Left lobe of liver (tissue), 2 donors: ENCODE results near the gene PRR5. TPM values are rescaled to one million over a fixed set of nuclear protein-coding genes. Genes with fewer than 3 reads are reported as not detected.
"Not testable (repeated sequence)": the region's sequence is repeated elsewhere in the genome, so short reads cannot be mapped to it uniquely, and the experiment has no call there.

Experiments
- ATAC-seq: fragments of 200-7000 bp; cut with Tn5 transposase; one replicate; pipeline ENCODE4 v1.9.1; 2020; ENCODE audit warnings: mild to moderate bottlenecking, moderate library complexity
- DNase-seq: peaks from one replicate; pipeline ENCODE4 v3.0.0-alpha.2; 2020; ENCODE audit warnings: low spot score
- total RNA-seq: library from RNA; stranded (reverse); gene quantifications from one replicate; pipeline ENCODE4 v1.2.1, GENCODE V29; 2021
- donor health status: DM: no; HTN: no; CAD: no; lungs with moderate emphysema.
- donor health status: DM: no; HTN: yes; CAD: no.

Gene PRR5, protein sequence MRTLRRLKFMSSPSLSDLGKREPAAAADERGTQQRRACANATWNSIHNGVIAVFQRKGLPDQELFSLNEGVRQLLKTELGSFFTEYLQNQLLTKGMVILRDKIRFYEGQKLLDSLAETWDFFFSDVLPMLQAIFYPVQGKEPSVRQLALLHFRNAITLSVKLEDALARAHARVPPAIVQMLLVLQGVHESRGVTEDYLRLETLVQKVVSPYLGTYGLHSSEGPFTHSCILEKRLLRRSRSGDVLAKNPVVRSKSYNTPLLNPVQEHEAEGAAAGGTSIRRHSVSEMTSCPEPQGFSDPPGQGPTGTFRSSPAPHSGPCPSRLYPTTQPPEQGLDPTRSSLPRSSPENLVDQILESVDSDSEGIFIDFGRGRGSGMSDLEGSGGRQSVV
- 30.0 TPM for total RNA-seq

DNA sequence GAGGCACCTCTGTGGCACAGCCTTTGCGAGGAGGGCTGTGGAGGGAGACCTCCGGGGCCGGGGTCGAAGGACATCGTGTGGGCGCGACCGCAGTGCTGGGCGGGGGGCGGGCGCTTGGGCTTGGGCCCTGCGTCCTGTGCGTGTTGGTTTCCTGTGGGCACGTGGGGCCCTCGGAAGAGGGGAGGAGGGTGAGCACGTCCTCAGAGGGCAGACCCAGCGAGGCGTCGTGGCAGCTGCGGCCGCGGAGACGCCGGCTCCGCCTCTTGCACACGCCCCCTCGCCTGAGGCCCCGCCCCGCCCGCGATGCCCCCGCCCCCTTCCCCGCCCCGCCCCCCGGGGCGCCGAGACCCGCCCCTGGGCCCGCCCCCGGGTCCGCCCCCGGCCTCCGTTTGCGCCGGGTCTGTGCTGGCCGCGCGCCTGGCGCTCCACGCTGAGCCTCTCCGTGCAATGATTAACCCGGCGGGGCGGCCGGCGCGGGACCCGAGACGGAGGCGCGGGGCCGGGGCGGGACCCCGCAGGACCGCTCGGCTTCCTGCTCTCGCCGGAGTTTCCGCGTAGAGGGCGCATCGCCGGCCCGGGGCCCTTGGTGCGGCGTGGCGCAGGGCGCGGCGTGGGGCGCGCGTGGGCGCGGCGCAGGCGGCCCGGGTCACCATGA lies at the start of gene PRR5:
TSS of gene PRR5 (plus strand) at position 381 of the 655 bp plus-strand sequence. CDS start at position 652, 271 bp downstream.
- ATAC-seq (peak; percentile 85), DNase-seq (peak; percentile 93)

GRCh38 chr22:44652866-44653265 lies 49.1 kb upstream of the PRR5 start:
- not testable (repeated sequence) for ATAC-seq, DNase-seq

DNA sequence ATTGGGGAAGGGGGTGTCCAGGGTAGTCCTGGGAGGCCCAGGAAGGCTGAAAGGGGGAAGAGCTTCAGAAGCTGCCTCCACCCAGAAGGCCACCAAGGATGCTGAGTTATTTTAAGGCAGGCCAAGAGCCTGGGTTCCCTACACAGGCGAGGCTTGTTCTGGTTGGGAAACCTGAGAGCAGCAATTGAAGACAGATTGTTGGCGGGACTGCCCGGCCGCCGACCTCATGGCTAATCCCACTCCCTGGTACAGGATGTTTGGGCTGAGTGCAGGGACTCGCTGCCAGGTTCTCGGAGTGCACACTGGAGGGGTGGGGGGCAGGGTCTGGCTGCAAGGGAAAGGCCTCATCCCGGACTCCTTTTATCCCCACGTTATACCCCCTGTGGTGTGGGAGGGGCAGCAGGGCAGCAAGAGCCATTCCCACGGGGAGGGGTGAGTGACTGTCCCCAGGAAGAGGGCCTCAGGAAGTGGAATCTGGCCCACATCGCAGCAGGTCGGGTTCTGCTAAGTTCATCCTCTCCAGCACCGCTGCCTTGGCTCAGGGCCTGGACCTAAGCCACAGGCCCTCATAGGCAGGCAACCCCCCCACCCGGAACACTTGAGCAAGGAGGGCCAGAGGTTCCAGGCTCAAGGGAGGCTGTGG lies 43.6 kb upstream of the PRR5 start:
- ATAC-seq (peak; percentile 76), DNase-seq (no peak)

DNA sequence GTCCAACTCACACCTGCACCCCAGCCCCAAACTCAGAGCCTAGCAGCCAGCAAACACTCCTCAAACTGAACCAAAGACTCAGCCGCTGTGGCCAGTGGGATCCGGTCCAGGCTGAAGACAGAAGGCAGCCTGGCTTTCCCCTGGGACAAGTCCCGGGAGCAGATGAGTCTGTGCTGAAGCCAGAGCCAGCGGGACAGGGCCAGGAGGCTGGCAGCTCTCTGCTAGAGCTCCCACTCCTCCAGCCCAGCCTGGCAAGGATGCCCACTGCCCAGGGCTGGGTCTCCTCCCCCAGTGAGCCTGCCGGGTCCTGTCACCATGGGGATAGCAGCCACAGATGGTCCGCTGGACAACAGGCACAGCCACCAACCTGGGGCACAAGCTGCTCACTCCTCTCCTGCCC lies 42.9 kb upstream of the PRR5 start:
- ATAC-seq = peak; percentile 18
- DNase-seq = no peak

- ATAC-seq (no peak), DNase-seq (no peak)
These were observed 41.8 kb upstream of the PRR5 start for GRCh38 chr22:44660051-44660830.

DNA sequence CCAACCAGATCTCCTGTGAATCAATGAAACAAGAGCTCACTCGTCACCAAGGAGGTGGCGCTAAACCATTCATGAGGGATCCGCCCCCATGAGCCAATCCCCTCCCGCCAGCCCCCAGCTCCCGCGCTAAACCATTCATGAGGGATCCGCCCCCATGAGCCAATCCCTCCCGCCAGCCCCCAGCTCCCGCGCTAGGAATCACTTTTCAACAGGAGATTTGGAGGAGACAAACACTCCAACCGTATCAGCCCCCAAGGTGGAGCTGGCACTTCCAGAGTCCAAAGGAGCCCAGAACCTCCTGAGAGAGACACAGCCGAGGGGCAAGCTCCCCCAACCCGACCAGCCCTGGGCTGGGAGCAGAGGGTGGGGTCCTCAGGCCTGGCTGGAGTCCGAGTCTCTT lies 40.9 kb upstream of the PRR5 start:
- ATAC-seq (no peak), DNase-seq (no peak)

DNA sequence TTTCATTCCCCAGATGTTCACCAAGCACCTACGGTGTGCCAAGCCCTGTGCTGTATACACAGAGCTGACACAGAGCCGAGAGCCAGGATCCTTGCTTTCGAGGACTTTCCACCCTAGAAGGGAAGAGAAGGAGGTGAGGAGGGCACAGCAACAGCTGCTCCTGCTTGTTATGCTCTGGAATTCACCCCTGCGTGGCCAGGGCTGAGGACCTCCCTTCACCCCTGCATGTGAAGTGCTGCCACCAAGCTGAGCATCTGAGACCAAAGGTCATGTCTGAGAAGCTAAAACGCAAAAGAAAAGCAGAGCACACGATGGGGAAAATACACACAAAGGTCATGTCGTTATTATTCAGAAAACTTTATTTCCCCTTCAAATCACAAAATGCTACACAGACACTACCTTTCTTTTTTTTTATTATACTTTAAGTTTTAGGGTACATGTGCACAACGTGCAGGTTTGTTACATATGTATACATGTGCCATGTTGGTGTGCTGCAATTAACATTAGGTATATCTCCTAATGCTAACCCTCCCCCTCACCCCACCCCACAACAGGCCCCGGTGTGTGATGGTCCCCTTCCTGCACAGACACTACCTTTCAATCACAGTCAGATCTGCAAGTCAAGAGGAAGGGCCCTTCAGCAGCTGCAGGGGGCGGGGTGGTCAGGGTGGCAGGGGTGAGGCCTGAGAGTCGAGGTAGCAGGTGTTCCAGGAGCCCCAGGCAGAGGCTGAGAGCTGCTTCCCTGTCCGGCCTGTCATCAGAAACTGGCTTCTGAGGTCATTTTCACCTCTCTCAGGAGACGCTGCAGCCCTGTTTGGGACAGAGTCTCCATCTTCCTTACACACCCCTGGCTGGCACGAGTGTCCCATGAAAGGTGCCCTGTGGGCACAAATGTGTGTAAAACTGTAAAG lies 40.1 kb upstream of the PRR5 start:
- ATAC-seq (no peak), DNase-seq (no peak)

DNA sequence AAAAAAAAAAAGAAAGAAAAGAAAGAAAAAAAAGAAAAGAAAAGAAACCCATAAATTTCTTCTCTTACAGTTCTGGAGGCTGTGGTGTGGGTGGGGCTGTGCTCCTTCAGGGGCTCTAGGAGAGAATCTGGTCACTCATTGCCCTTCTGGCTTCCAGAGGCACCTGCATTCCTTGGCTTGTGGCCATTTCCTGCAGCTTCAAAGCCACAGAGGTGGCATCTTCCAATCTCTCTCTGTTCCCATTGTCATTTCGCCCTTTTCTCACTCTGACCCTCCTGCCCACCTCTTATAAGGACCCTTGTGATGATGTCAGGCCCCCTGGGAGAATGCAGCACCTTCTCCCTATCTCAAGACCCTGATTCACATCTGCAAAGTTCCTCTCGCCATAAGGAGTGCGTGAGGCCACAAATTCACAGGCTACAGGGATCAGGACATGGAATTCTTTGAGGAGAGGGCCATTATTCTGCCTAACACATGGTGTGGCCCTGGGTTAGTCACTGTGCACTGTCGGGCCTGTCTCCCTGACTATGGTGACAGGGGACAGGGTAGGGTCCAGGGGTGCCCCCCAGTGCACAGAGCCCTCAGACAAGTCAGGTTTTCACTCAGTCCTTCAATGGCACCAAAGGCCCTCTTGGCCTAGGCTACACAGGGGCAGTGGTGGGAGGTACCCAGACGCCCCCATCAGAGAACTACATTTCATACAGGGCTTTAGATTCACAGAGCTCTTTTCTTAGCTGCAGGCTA lies 38.6 kb upstream of the PRR5 start:
- DNase-seq (no peak), ATAC-seq (no peak)

DNA sequence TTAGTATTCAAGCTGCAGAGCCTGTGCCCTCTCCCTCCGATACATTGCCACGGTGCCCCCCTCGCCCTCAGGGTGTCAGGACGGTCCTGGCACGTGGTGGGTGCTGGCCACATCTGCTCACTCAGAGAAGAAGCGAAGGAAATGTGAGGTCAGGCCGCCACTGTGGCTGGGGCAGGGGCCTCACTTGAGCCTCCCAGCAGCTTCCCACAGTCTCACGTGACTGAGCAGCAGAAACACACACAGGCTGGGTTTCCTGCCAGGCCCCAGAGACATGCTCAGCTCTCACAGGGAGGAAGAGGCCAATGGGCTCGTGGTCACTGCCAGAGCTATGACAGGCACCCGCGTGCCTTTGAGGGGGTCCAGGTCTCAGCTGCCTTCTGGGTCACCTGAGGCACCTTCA lies 37.9 kb upstream of the PRR5 start:
- ATAC-seq (peak; percentile 70), DNase-seq (no peak)

DNA sequence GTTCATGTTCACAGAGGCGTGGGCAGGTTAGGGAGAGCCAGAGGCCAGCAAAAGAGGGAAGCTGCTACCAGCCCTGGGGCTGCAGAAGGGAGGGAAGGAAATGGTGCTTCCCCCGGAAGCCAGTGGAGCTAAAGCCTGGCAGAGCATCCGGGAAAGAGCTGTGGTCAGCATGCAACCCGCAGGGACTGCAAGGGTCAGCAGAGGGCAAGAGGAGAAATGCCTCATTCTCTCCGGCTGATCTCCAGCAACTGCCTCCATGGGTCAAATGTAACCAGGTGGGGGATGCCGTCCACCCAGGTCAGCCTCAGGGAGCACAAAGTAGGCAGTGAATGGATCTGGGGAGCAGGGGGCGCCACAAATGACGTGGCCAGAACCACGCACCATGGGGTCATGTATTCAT lies 36.9 kb upstream of the PRR5 start:
- DNase-seq (no peak), ATAC-seq (peak; percentile 31)

GRCh38 chr22:44666207-44666585 lies 35.8 kb upstream of the PRR5 start:
- DNase-seq (no peak), ATAC-seq (no peak)

DNA sequence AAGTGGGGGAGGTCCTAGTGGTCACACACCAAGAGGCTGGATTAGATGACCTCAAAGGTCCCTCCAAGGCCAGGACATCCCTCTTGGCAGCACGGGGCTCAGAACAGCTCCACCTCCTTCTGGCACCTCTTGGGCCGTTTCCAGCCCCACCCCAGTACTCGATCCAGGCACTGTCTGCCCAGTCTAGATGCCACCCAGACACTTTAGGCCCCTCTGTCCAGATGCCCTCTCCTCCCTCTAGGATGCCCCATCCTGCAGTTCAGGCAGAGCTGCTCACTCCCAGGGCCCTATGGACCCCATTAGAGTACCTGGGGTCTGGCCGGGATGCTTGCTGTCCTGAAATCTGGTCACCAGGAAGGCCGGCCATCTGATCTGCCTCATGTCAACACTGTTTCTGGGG lies 34.7 kb upstream of the PRR5 start:
- DNase-seq (no peak), ATAC-seq (no peak)

DNA sequence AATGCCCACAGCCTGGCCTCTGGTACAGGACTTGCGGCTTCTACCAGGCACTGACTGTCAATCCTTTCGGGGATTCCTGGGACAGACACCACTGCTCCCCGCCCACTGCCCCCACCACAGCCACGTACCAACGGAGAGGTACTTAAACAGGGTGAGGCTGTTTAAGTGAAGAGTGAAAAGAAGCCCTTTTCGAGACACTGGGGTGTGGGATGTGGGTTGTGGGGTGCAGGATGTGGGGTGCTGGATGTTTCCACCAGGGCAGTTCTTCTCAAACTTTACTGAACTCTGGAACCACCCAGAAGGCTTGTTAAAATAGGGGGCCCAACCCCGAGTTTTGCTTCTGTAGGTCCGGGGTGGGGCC lies 34.2 kb upstream of the PRR5 start:
- ATAC-seq = no peak
- DNase-seq = no peak

- no peak for DNase-seq
- ATAC-seq = peak; percentile 55
These were observed 33.7 kb upstream of the PRR5 start for GRCh38 chr22:44668190-44668885.

DNA sequence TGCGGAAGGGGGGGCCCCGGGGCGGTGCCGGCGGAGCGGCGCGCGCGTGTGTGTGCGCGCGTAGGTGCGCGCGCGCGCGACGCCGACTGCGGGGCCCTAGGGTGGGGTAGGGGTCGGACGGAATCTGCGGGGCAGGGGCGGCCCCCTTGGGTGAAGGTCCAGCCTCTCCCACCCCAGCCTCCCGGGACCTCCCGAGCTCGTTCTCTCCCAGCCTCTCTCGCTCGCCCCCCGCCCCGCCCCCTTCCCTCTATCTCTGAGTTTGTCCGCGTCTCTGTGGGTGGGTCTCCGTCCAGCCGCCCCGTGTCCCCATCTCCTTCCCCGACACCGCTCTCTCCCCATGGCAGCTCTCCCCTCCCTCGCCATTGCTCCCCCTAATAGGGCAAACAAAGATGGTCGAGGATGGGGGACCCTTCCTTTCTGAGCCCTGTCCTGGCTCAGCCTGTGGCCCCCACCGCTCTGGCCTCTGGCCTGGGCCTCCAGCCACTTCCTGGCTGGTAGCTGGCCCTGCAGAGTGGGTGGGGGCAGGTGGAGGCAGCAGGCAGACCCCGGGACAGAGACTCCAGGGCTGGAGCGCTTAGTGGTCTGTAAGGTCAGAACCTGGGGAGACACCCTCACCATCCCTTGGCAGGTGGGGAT lies 33.0 kb upstream of the PRR5 start:
- ATAC-seq = no peak
- no peak for DNase-seq

GRCh38 chr22:44669561-44669976 lies 32.4 kb upstream of the PRR5 start:
- DNase-seq (no peak), ATAC-seq (peak; percentile 20)

DNA sequence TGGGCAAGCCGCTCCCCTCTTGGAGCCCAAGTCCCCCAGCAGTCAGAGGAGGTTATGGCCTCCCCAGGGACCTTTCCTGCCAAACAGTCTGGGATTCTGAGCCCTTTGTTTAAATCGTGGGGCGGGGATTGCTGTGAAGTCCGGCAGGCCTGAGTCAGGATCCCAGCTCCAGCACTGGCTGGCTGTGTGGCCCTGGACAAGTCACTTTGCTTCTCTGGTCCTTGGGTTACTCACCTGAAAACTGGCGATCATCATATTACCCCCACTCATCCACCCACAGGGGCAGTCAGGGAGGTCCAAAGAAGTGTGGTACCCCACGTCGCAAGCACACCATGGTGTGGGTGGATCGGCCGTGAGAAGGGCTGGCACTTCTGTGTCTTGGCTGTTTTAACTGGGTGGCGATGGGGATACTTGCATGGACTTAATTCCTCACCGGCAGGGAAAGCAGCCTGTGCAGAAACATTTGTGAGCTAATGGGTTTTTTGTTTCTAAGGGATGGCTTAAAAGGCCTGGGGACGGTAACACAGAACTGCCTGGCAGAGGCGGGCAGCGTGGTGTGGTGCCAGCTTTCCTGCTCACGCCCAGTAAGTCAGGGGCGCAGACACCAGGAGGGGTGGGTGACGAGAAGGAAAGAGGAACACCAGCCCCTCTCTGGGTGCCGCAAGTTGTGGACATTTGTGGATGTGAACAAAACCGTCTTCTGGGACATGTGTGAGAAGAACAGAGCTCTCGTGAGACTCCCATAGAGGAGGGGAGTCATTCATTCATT lies 31.6 kb upstream of the PRR5 start:
- ATAC-seq = no peak
- DNase-seq = no peak

GRCh38 chr22:44671742-44672141 lies 30.3 kb upstream of the PRR5 start:
- no peak for DNase-seq
- ATAC-seq = no peak
